Prostate gland (tissue), 2 donors: ENCODE results near the gene LRRC73.
"Not testable (repeated sequence)": the region's sequence is repeated elsewhere in the genome, so short reads cannot be mapped to it uniquely, and the experiment has no call there.

Experiments used
- CTCF ChIP-seq, 4 experiments: fragments of 200-600 bp in 2 of 4; fragments of 450-650 bp in 2 of 4; sonication (generic) in 2 of 4; IDR thresholded peaks; 1 replicate in 3 of 4; 2 replicates in 1 of 4; pipeline ENCODE4 v1.5.1; 2016 to 2019; ENCODE audit warnings: antibody characterized with exemption in 4 of 4, mild to moderate bottlenecking in 2 of 4, moderate library complexity in 2 of 4
- POLR2A ChIP-seq: fragments of 450-650 bp; IDR thresholded peaks from one replicate; pipeline ENCODE4 v1.6.1; 2016; ENCODE audit warnings: antibody characterized with exemption, mild to moderate bottlenecking

- TF ChIP-seq CTCF (IDR thresholded peaks at IDR 0.05); POLR2A: not testable (repeated sequence)
These were observed 29.3 kb upstream of the LRRC73 start for GRCh38 chr6:43539409-43539808.
